ENCODE measurements around the gene OMD.

DNA sequence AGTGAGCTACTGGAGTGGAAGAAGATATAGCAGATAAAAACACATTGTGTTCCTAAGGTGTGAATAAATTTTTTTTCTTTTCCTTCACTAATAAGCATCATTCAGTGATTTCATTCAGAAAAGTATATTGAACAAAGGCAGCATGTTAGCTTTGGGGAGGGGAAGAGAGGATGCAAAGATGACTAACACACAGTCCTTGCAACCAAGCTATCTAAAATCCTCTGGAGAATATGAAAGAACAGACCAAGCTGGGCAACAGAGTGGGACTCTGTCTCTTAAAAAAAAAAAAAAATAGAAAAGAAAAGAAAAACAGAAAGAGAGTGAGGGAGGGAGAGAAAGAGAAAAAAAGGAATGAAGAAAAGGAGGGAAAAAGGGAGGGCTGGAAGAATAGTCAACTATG is 22.3 kb upstream of the OMD start:
- TF ChIP-seq CTCF (conservative IDR thresholded peaks at IDR 0.05) (no peak), ZFX (IDR thresholded peaks at IDR 0.05) (no peak)
